ENCODE data around the gene POLR1G.

The POLR1G gene, protein sequence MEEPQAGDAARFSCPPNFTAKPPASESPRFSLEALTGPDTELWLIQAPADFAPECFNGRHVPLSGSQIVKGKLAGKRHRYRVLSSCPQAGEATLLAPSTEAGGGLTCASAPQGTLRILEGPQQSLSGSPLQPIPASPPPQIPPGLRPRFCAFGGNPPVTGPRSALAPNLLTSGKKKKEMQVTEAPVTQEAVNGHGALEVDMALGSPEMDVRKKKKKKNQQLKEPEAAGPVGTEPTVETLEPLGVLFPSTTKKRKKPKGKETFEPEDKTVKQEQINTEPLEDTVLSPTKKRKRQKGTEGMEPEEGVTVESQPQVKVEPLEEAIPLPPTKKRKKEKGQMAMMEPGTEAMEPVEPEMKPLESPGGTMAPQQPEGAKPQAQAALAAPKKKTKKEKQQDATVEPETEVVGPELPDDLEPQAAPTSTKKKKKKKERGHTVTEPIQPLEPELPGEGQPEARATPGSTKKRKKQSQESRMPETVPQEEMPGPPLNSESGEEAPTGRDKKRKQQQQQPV

DNA sequence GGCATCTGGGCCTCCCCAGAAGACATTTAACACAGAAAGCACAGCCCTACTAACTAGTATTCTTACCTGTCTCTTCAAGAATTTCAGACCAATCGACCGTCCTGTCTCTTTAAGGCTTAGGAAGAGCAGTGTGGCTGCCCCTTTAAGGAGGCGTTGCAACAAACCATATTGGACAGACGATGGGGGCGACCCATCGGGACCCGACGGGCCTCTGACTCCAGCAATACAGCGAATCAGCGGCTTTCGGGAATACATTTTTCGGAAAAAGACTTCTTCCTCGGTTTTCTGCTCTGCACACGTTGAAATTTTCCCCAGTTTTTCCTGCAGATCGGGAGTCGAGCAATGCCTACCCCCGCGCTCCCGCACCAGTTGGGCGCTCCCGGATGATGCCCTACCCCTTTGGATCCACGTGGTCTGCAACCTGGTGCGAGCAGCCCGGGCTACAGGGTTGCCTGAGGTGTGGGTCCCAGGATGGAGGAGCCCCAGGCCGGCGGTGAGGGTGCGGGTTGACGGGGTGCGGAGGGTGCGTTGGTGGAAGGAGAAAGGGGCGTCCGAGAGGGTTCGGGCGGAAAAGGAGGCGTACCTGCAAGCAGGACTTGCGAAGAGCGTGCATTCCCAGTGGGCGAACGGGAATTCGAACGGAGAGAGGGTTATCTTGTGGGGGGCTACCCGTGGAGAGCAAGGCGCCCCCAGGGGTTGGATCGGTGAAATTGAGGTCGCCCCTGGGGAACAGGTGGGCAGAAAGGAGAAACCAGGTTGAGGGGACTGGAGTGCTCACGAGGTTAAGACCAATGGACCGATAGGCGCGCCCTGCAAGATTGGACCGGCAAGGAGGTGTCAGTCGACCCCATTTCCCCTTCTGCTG lies at the start of gene POLR1G:
POLR1G (plus strand) TSS at position 419 of the 865 bp plus-strand sequence; CDS start at position 472, 53 bp downstream.
- peaks cover 16% of the 10 kb centered on the region for H3K4me1 ChIP-seq (ENCODE audit: control insufficient read depth, insufficient read depth, low read length, unreplicated experiment)
- peak within 1 kb of the TSS; percentile 86 for H3K27ac ChIP-seq (ENCODE audit: low read depth, low read length)
- H3K27me3 ChIP-seq (ENCODE audit: insufficient read depth, low read length): no peaks in the 10 kb centered on the region
- peak within 1 kb of the TSS; percentile 80 for H3K4me3 ChIP-seq (ENCODE audit: low read depth, low read length)
- no peak within 1 kb of the TSS for H2AFZ ChIP-seq (ENCODE audit: low read length, unreplicated experiment)
- H3K36me3 ChIP-seq (ENCODE audit: insufficient read depth, low read length): no peaks in the 10 kb centered on the region
- peaks cover 27% of the 10 kb centered on the region for H3K79me2 ChIP-seq (ENCODE audit: control insufficient read depth, insufficient read depth, low read length, unreplicated experiment)

DNA sequence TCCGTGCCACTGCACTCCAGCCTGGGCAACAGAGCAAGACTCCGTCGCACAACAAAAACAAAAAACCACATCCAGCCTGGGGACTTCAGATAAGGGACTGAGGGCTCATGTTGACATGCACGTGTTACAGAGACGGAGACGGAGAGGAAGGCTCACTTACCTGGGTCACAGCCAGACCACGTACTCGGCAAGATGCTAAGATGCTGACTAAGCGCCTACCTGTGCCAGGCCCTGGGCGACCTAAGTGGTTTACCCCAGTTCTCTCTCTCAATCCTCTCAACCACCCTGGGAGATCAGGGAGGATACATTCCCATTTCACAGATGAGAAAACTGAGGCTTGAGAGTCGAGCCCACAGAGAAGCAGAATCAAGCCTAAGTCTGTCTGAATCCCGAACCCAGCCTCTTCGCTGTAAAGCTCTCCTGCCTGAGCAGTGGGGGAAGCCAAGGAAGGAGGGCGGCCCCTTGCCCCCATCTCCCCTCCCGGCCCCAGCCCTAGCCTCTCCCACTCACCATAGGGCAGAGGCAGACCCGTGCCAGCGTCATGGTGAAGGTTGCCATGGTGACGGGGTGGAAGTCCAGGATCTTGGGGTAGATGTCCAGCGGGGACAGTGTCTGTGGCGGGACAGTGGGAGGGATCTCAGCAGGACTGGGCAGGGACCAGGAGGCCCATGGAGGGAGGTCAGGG lies 49.5 kb upstream of the POLR1G start:
- Histone ChIP-seq H3K79me2 (ENCODE audit: control insufficient read depth, insufficient read depth, low read length, unreplicated experiment) (no peaks in the 10 kb centered on the region), H3K4me1 (ENCODE audit: control insufficient read depth, insufficient read depth, low read length, unreplicated experiment) (no peaks in the 10 kb centered on the region), H3K27ac (ENCODE audit: low read depth, low read length) (no peak overlapping the region), H3K27me3 (ENCODE audit: insufficient read depth, low read length) (no peaks in the 10 kb centered on the region), H3K4me3 (ENCODE audit: low read depth, low read length) (no peak overlapping the region), H3K36me3 (ENCODE audit: insufficient read depth, low read length) (peaks cover 13% of the 10 kb centered on the region; the same call in 1 of the 2 replicates), H2AFZ (ENCODE audit: low read length, unreplicated experiment) (no peak overlapping the region)

DNA sequence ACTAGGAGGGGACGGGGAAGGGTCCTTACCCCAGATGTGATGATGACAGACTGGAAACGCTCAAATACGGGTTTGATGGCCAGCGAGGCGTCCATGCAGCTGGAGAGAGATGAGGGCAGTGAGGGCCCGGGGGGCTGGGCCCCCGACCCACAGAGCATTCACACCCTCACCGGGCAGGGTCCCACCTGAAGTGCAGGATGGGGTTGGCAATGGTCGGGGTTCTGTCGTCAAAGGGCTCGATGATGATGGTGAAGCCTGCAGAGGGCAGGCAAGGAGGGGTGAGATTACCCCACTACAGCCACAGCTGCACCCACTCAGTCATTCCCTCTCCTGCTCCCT lies 49.0 kb upstream of the POLR1G start:
- peaks cover 13% of the 10 kb centered on the region; the same call in 1 of the 2 replicates for H3K36me3 ChIP-seq (ENCODE audit: insufficient read depth, low read length)
- no peak overlapping the region for H3K4me3 ChIP-seq (ENCODE audit: low read depth, low read length)
- H3K27me3 ChIP-seq (ENCODE audit: insufficient read depth, low read length): no peaks in the 10 kb centered on the region
- no peaks in the 10 kb centered on the region for H3K4me1 ChIP-seq (ENCODE audit: control insufficient read depth, insufficient read depth, low read length, unreplicated experiment)
- no peak overlapping the region for H3K27ac ChIP-seq (ENCODE audit: low read depth, low read length)
- no peaks in the 10 kb centered on the region for H3K79me2 ChIP-seq (ENCODE audit: control insufficient read depth, insufficient read depth, low read length, unreplicated experiment)
- no peak overlapping the region for H2AFZ ChIP-seq (ENCODE audit: low read length, unreplicated experiment)

- Histone ChIP-seq H3K27ac (ENCODE audit: low read depth, low read length) (no peak overlapping the region), H3K79me2 (ENCODE audit: control insufficient read depth, insufficient read depth, low read length, unreplicated experiment) (no peaks in the 10 kb centered on the region), H3K27me3 (ENCODE audit: insufficient read depth, low read length) (no peaks in the 10 kb centered on the region), H3K4me1 (ENCODE audit: control insufficient read depth, insufficient read depth, low read length, unreplicated experiment) (no peaks in the 10 kb centered on the region), H2AFZ (ENCODE audit: low read length, unreplicated experiment) (no peak overlapping the region), H3K4me3 (ENCODE audit: low read depth, low read length) (no peak overlapping the region), H3K36me3 (ENCODE audit: insufficient read depth, low read length) (peaks cover 13% of the 10 kb centered on the region; the same call in 1 of the 2 replicates)
These were observed 48.1 kb upstream of the POLR1G start for GRCh38 chr19:45358213-45358792.

GRCh38 chr19:45361608-45362007 lies 44.8 kb upstream of the POLR1G start:
- Histone ChIP-seq H3K4me1 (ENCODE audit: control insufficient read depth, insufficient read depth, low read length, unreplicated experiment) (no peaks in the 10 kb centered on the region), H3K79me2 (ENCODE audit: control insufficient read depth, insufficient read depth, low read length, unreplicated experiment) (no peaks in the 10 kb centered on the region), H2AFZ (ENCODE audit: low read length, unreplicated experiment) (no peak overlapping the region), H3K4me3 (ENCODE audit: low read depth, low read length) (no peak overlapping the region), H3K27ac (ENCODE audit: low read depth, low read length) (no peak overlapping the region), H3K27me3 (ENCODE audit: insufficient read depth, low read length) (no peaks in the 10 kb centered on the region), H3K36me3 (ENCODE audit: insufficient read depth, low read length) (0 out of 2 replicates have a peak, but pooled peaks cover 3% of the 10 kb centered on the region)

DNA sequence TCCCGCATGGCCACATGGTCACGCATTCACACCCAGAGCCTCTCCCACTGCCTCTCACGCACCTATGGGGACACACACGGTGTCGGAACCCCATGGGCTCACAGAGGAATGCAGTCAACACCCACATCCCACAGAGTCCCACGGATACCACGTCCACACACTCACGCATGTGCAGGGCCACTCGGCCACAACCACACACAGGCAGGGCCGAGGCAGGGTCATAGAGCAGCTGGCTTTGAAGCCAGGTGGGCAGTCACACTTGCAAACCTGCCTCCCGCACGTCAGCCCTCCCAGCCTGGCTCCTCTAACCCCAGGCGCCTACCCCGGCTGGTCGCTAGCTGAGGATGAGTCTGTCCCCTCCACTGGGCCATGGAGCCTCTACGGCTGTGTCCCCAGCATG lies 44.2 kb upstream of the POLR1G start:
- H3K4me1 ChIP-seq (ENCODE audit: control insufficient read depth, insufficient read depth, low read length, unreplicated experiment): no peaks in the 10 kb centered on the region
- H3K27ac ChIP-seq (ENCODE audit: low read depth, low read length): no peak overlapping the region
- H3K79me2 ChIP-seq (ENCODE audit: control insufficient read depth, insufficient read depth, low read length, unreplicated experiment): no peaks in the 10 kb centered on the region
- H3K4me3 ChIP-seq (ENCODE audit: low read depth, low read length): no peak overlapping the region
- no peak overlapping the region for H2AFZ ChIP-seq (ENCODE audit: low read length, unreplicated experiment)
- H3K36me3 ChIP-seq (ENCODE audit: insufficient read depth, low read length): 0 out of 2 replicates have a peak, but pooled peaks cover under 1% of the 10 kb centered on the region
- H3K27me3 ChIP-seq (ENCODE audit: insufficient read depth, low read length): no peaks in the 10 kb centered on the region

GRCh38 chr19:45363861-45364459 lies 42.5 kb upstream of the POLR1G start:
- no peak overlapping the region for H3K27ac ChIP-seq (ENCODE audit: low read depth, low read length)
- 0 out of 2 replicates have a peak, but pooled peaks cover 3% of the 10 kb centered on the region for H3K36me3 ChIP-seq (ENCODE audit: insufficient read depth, low read length)
- H3K4me3 ChIP-seq (ENCODE audit: low read depth, low read length): no peak overlapping the region
- H3K79me2 ChIP-seq (ENCODE audit: control insufficient read depth, insufficient read depth, low read length, unreplicated experiment): peaks cover 10% of the 10 kb centered on the region
- H3K27me3 ChIP-seq (ENCODE audit: insufficient read depth, low read length): no peaks in the 10 kb centered on the region
- H2AFZ ChIP-seq (ENCODE audit: low read length, unreplicated experiment): no peak overlapping the region
- no peaks in the 10 kb centered on the region for H3K4me1 ChIP-seq (ENCODE audit: control insufficient read depth, insufficient read depth, low read length, unreplicated experiment)

DNA sequence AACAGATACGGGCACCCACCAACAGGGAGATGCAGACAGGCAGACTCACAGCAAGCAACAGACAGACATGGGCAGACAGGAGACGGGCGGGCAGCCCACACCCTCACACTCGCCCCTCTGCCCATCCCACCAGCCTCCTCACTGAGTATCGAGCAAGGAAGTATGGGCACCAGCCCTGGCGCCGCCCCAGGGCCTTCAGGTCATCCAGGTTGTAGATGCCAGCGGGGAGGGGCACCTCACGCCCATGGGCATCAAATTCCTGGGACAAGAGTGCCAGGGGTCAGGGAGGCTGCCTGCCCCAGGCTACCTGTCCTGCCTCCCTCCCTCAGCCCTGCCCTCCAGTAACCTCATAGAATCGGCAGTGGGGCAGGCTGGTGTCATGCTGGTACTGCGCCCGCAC lies 41.7 kb upstream of the POLR1G start:
- no peak overlapping the region for H3K27ac ChIP-seq (ENCODE audit: low read depth, low read length)
- H3K27me3 ChIP-seq (ENCODE audit: insufficient read depth, low read length): no peaks in the 10 kb centered on the region
- H3K79me2 ChIP-seq (ENCODE audit: control insufficient read depth, insufficient read depth, low read length, unreplicated experiment): peaks cover 16% of the 10 kb centered on the region
- H3K4me3 ChIP-seq (ENCODE audit: low read depth, low read length): no peak overlapping the region
- H3K4me1 ChIP-seq (ENCODE audit: control insufficient read depth, insufficient read depth, low read length, unreplicated experiment): no peaks in the 10 kb centered on the region
- H2AFZ ChIP-seq (ENCODE audit: low read length, unreplicated experiment): no peak overlapping the region
- H3K36me3 ChIP-seq (ENCODE audit: insufficient read depth, low read length): 0 out of 2 replicates have a peak, but pooled peaks cover 3% of the 10 kb centered on the region

GRCh38 chr19:45368127-45368526 lies 38.3 kb upstream of the POLR1G start:
- Histone ChIP-seq H2AFZ (ENCODE audit: low read length, unreplicated experiment) (no peak overlapping the region), H3K4me3 (ENCODE audit: low read depth, low read length) (no peak overlapping the region; the same call in 1 of the 2 replicates)

More at GRCh38 chr19:45368127-45368526, 38.3 kb upstream of the POLR1G start:
- H3K79me2 ChIP-seq (ENCODE audit: control insufficient read depth, insufficient read depth, low read length, unreplicated experiment): peaks cover 23% of the 10 kb centered on the region
- H3K4me1 ChIP-seq (ENCODE audit: control insufficient read depth, insufficient read depth, low read length, unreplicated experiment): no peaks in the 10 kb centered on the region
- H3K27me3 ChIP-seq (ENCODE audit: insufficient read depth, low read length): no peaks in the 10 kb centered on the region
- H3K36me3 ChIP-seq (ENCODE audit: insufficient read depth, low read length): 0 out of 2 replicates have a peak, but pooled peaks cover 3% of the 10 kb centered on the region
- no peak overlapping the region for H3K27ac ChIP-seq (ENCODE audit: low read depth, low read length)
